GM12875 (cell line): ENCODE results near the gene MCM9.
A peak's percentile ranks its signal among the peaks of the same experiment; 100 is the strongest.

Experiments
- H3K4me3 ChIP-seq: one replicate; pipeline ENCODE4 v1.5.1; 2011; ENCODE audit warnings: low read depth, low read length, control low read depth
- TF ChIP-seq, protein P1 (sequence below): IDR thresholded peaks from 2 replicates; pipeline ENCODE4 v1.5.1; 2011; ENCODE audit warnings: low read depth, mild to moderate bottlenecking, control low read depth, inconsistent platforms, low read length, moderate library complexity, borderline replicate concordance; ENCODE audit not compliant: insufficient read depth

The MCM9 gene

GRCh38 chr6:118895859-118896258 is 39.1 kb downstream of the MCM9 start:
- TF ChIP-seq, protein P1, sequence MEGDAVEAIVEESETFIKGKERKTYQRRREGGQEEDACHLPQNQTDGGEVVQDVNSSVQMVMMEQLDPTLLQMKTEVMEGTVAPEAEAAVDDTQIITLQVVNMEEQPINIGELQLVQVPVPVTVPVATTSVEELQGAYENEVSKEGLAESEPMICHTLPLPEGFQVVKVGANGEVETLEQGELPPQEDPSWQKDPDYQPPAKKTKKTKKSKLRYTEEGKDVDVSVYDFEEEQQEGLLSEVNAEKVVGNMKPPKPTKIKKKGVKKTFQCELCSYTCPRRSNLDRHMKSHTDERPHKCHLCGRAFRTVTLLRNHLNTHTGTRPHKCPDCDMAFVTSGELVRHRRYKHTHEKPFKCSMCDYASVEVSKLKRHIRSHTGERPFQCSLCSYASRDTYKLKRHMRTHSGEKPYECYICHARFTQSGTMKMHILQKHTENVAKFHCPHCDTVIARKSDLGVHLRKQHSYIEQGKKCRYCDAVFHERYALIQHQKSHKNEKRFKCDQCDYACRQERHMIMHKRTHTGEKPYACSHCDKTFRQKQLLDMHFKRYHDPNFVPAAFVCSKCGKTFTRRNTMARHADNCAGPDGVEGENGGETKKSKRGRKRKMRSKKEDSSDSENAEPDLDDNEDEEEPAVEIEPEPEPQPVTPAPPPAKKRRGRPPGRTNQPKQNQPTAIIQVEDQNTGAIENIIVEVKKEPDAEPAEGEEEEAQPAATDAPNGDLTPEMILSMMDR, result no peak
- H3K4me3 ChIP-seq, result peak overlapping the region; percentile 11

GRCh38 chr6:118895261-118895560 is 39.7 kb downstream of the MCM9 start:
- TF ChIP-seq, protein P1, result no peak
- H3K4me3 ChIP-seq, result peak overlapping the region; percentile 77

- TF ChIP-seq, protein P1, result peak; percentile 14; the same call in 1 of the 2 replicates
- H3K4me3 ChIP-seq, result peak overlapping the region; percentile 77
Observed at GRCh38 chr6:118894425-118895260, 40.3 kb downstream of the MCM9 start.

GRCh38 chr6:118893807-118894424 is 41.0 kb downstream of the MCM9 start, which contains the start of gene ASF1A:
TSS of gene ASF1A (plus strand) at chr6:118894152. CDS start at chr6:118894414, 262 bp downstream.
- peak within 1 kb of the TSS; percentile 77 for H3K4me3 ChIP-seq
- TF ChIP-seq, protein P1, result peak; percentile 50

- TF ChIP-seq, protein P1, result no peak
- H3K4me3 ChIP-seq, result peak overlapping the region; percentile 47
Observed at GRCh38 chr6:118893064-118893806, 41.7 kb downstream of the MCM9 start.

GRCh38 chr6:118892355-118892991 is 42.5 kb downstream of the MCM9 start:
- peak overlapping the region; percentile 47 for H3K4me3 ChIP-seq
- TF ChIP-seq, protein P1, result no peak
